ENCODE results near the gene APLF.

The APLF gene

DNA sequence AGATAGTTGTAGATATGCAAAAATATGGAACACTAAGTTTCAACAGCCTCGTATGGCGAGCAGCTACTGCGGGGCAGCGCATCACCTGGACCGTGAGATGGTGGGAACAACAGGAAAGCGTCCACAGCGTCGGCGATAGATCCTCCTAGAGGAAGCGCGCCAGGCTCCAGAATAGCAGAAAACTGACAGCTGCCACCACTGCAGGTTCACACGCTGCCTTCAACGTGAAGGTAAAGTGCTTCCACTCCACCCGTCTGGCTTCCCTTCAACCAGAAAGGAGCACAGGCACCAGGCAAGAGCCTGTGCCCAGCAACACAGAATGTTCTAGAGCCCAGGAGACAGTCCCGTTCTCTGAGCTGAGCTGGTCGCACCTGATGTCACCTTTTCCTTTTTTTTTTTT lies 20.3 kb upstream of the APLF start:
- Histone ChIP-seq H3K27ac (replicated peaks) (no peak overlapping the region), H3K4me3 (replicated peaks; ENCODE audit: insufficient read depth, low read length) (no peak overlapping the region), H3K27me3 (ENCODE audit: insufficient read depth, poor library complexity, severe bottlenecking) (no peaks in the 10 kb centered on the region)
- TF ChIP-seq POLR2AphosphoS5 (IDR thresholded peaks at IDR 0.05; ENCODE audit: low read depth) (no peak), GABPA (IDR thresholded peaks at IDR 0.05; ENCODE audit: low read depth) (no peak), SPI1 (IDR thresholded peaks at IDR 0.05; ENCODE audit: borderline replicate concordance, low read depth) (no peak)
- TF ChIP-seq, protein P1, sequence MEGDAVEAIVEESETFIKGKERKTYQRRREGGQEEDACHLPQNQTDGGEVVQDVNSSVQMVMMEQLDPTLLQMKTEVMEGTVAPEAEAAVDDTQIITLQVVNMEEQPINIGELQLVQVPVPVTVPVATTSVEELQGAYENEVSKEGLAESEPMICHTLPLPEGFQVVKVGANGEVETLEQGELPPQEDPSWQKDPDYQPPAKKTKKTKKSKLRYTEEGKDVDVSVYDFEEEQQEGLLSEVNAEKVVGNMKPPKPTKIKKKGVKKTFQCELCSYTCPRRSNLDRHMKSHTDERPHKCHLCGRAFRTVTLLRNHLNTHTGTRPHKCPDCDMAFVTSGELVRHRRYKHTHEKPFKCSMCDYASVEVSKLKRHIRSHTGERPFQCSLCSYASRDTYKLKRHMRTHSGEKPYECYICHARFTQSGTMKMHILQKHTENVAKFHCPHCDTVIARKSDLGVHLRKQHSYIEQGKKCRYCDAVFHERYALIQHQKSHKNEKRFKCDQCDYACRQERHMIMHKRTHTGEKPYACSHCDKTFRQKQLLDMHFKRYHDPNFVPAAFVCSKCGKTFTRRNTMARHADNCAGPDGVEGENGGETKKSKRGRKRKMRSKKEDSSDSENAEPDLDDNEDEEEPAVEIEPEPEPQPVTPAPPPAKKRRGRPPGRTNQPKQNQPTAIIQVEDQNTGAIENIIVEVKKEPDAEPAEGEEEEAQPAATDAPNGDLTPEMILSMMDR (IDR thresholded peaks at IDR 0.05; ENCODE audit: insufficient read depth, low read length): no peak
- TF ChIP-seq, protein P2, sequence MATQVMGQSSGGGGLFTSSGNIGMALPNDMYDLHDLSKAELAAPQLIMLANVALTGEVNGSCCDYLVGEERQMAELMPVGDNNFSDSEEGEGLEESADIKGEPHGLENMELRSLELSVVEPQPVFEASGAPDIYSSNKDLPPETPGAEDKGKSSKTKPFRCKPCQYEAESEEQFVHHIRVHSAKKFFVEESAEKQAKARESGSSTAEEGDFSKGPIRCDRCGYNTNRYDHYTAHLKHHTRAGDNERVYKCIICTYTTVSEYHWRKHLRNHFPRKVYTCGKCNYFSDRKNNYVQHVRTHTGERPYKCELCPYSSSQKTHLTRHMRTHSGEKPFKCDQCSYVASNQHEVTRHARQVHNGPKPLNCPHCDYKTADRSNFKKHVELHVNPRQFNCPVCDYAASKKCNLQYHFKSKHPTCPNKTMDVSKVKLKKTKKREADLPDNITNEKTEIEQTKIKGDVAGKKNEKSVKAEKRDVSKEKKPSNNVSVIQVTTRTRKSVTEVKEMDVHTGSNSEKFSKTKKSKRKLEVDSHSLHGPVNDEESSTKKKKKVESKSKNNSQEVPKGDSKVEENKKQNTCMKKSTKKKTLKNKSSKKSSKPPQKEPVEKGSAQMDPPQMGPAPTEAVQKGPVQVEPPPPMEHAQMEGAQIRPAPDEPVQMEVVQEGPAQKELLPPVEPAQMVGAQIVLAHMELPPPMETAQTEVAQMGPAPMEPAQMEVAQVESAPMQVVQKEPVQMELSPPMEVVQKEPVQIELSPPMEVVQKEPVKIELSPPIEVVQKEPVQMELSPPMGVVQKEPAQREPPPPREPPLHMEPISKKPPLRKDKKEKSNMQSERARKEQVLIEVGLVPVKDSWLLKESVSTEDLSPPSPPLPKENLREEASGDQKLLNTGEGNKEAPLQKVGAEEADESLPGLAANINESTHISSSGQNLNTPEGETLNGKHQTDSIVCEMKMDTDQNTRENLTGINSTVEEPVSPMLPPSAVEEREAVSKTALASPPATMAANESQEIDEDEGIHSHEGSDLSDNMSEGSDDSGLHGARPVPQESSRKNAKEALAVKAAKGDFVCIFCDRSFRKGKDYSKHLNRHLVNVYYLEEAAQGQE (IDR thresholded peaks at IDR 0.05; ENCODE audit: insufficient replicate concordance, low read depth): no peak
- DNase-seq (ENCODE audit: low read depth in 1 of 2, low spot score in 1 of 2): no peak

DNA sequence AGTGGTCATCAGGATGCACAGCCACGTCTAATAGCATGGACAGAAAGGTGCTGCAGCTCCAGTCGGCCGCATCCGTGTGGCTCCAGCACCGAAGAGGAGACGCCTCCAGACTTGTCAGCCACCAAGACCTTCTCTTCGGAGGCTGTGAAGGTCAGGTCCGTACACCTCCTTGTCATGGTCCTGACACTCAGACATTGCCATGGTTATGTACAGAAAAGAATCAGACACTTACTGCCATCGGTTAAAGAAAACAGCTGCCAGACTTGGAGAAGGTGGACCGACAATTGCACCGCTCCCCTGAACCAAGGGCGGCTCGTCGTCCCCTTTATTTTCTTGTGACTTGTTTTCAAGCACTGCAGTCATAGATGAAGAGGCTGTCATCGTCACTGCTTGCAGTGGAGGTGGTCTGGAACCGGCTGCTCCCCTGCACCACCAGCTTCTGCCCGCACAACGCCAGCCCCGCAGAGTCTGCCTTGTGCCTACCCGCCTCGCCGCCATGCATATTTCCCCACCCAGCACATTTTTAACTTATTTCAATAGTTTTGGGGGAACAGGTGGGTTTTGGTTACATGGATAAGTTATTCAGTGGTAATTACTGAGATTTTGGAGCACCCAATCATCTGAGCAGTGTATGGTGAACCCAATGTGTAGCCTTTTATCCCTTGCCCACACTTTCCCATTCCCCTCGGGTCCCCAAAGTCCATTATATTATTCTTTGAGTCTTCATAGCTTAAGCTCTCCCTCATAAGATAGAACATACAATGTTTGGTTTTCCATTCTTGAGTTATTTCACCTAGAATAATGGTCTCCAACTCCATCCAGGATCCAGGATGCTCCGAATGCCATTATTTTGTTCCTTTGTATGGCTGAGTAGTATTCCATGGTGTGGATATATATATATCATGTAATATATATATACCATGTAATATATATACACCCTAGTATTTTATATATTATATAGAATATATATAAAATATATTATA lies 18.4 kb upstream of the APLF start:
- H3K4me3 ChIP-seq (replicated peaks; ENCODE audit: insufficient read depth, low read length): no peak overlapping the region
- no peak for DNase-seq (ENCODE audit: low read depth in 1 of 2, low spot score in 1 of 2)
- TF ChIP-seq SPI1 (IDR thresholded peaks at IDR 0.05; ENCODE audit: borderline replicate concordance, low read depth): no peak
- no peak overlapping the region for H3K27ac ChIP-seq (replicated peaks)
- H3K27me3 ChIP-seq (ENCODE audit: insufficient read depth, poor library complexity, severe bottlenecking): no peaks in the 10 kb centered on the region

DNA sequence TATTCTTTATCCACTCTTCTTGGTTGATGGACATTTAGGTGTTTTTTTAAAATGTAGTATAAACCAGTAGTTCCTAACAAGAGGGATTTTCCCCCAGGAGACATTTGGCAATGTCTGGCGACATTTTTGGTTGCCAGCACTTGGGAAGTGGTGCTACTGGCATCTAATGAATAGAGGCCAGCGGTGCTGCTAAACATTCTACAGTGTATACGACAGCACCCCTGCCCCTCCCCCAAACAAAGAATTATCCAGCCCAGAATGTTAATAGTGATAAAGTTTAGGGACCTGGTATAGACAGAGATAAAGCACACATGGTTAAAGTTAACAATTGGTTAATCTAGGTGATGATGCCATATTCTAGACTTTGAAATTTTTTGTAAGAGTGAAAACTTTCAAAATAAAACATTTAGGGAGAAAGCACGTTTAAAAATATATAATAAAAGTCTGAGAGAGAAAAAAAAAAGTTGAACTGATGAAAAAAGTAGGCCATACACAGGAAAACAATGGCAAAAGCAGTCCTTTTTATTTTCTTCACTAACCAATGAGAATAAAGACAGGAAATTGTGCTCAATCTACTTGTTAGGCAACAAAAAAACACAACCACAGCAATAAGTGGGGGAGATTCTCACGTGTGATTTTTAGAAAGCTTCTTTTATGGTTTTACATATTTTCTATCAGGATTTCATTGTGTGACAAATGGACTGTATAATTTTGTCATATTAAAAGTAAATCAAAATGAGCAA lies 15.1 kb upstream of the APLF start:
- no peaks in the 10 kb centered on the region for H3K27me3 ChIP-seq (ENCODE audit: insufficient read depth, poor library complexity, severe bottlenecking)
- no peak overlapping the region for H3K4me3 ChIP-seq (replicated peaks; ENCODE audit: insufficient read depth, low read length)
- H3K27ac ChIP-seq (replicated peaks): no peak overlapping the region
- TF ChIP-seq SPI1 (IDR thresholded peaks at IDR 0.05; ENCODE audit: borderline replicate concordance, low read depth) (no peak), GABPA (IDR thresholded peaks at IDR 0.05; ENCODE audit: low read depth) (no peak)
- TF ChIP-seq, protein P2 (IDR thresholded peaks at IDR 0.05; ENCODE audit: insufficient replicate concordance, low read depth): no peak
- DNase-seq (ENCODE audit: low read depth in 1 of 2, low spot score in 1 of 2): no peak

DNA sequence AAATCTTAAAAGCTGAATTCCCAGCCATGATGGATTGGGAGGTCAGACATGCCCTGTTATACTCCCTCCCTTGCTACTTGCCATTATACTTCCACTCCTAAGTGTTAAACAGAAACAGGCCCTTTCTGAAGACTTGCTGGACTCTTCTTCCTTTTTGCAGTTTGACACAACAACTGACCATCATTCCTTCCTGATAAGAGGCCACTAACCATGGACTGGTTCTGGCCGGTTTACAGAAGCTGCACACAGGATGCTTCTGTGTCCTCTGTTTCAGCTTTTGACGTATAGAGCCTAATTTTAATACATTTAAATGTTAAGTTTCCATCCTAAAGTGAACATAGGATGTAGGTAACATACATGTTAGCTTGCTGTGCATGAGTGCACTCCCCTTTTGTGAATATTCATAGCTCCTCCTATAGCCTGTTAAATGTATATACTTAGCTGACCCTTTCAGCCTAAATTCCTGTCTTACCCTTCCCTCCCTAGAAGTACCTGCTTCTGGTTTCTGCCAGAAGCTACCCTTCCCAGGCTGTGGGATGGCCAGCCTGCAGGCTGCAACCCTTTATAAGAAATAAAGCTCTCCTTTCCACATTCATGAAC lies 13.5 kb upstream of the APLF start:
- no peak for DNase-seq (ENCODE audit: low read depth in 1 of 2, low spot score in 1 of 2)
- no peak overlapping the region for H3K27ac ChIP-seq (replicated peaks)
- no peaks in the 10 kb centered on the region for H3K27me3 ChIP-seq (ENCODE audit: insufficient read depth, poor library complexity, severe bottlenecking)
- no peak overlapping the region for H3K4me3 ChIP-seq (replicated peaks; ENCODE audit: insufficient read depth, low read length)
- TF ChIP-seq, protein P1 (IDR thresholded peaks at IDR 0.05; ENCODE audit: insufficient read depth, low read length): no peak
- TF ChIP-seq SPI1 (IDR thresholded peaks at IDR 0.05; ENCODE audit: borderline replicate concordance, low read depth): no peak
- TF ChIP-seq POLR2AphosphoS5 (IDR thresholded peaks at IDR 0.05; ENCODE audit: low read depth): no peak
- TF ChIP-seq GABPA (IDR thresholded peaks at IDR 0.05; ENCODE audit: low read depth): no peak
- TF ChIP-seq, protein P2 (IDR thresholded peaks at IDR 0.05; ENCODE audit: insufficient replicate concordance, low read depth): no peak

All from HL-60 (cell line).